SH-SY5Y (cell line): ENCODE measurements around the gene PRAMEF5.
"Not testable (repeated sequence)": the region's sequence is repeated elsewhere in the genome, so short reads cannot be mapped to it uniquely, and the experiment has no call there.

Source experiments
- GATA2 ChIP-seq: IDR thresholded peaks from 2 replicates; pipeline ENCODE4 v1.6.1; 2011; ENCODE audit warnings: mild to moderate bottlenecking, low read depth, low read length
- GATA3 ChIP-seq: IDR thresholded peaks from 2 replicates; pipeline ENCODE4 v1.6.1; 2011; ENCODE audit warnings: low read depth, mild to moderate bottlenecking, low read length, moderate library complexity

The PRAMEF5 gene

DNA sequence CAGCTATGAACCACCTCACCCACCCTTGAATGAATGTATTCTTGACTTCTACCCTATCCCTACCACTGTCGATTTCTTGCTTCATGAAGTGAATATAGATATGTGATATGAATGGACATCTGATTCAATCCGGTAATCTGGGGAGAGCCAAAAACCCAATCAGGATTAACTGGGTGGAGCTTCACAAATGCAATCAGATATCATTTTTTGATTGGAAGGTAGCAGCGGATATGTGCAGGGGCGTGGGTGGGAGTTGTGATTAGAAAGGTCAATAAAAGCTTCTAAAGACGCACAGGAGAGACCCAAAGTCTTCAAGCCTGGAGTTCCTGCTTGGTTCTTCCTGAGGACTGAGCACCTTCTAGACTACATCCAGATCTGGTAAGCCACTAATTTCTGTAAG lies at the start of gene PRAMEF5:
PRAMEF5 (plus strand) TSS at position 301 of the 400 bp plus-strand sequence. CDS start 5,071 bp downstream, outside the sequence.
- not testable (repeated sequence) for TF ChIP-seq GATA3, GATA2

GRCh38 chr1:13224480-13225060 lies 29.4 kb upstream of the PRAMEF5 start:
- no peak for TF ChIP-seq GATA2

GRCh38 chr1:13225675-13226204 lies 28.3 kb upstream of the PRAMEF5 start, which contains the start of gene PRAMEF18:
Gene PRAMEF18 (minus strand): TSS chr1:13226154. CDS start chr1:13226106, 48 bp downstream.
- not testable (repeated sequence) for TF ChIP-seq GATA3, GATA2

DNA sequence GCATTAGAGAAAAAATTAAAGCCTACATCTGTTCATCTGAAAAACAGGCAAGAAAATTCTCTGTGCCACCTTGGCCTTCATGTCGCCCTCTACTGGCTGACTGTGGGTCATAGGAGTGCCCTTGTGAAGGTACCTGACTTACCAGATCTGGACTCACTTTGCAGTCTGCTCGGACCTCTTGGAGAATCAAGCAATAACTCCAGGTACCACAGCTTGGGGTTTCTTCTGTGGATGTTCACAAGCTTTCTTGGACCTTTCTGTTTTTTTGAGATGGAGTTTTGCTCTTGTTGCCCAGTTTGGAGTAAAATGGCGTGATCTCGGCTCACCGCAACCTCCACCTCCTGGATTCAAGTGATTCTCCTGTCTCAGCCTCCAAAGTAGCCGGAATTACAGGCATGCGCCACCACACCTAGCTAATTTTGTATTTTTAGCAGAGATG lies 25.6 kb upstream of the PRAMEF5 start:
- TF ChIP-seq GATA2 = no peak
- no peak for TF ChIP-seq GATA3

- TF ChIP-seq GATA3, GATA2: not testable (repeated sequence)
These were observed 31.0 kb downstream of the PRAMEF5 start, which contains the start of gene PRAMEF8 for GRCh38 chr1:13285037-13285436. Gene PRAMEF8 (minus strand): TSS chr1:13285137. CDS start chr1:13284091, 1,046 bp downstream.

DNA sequence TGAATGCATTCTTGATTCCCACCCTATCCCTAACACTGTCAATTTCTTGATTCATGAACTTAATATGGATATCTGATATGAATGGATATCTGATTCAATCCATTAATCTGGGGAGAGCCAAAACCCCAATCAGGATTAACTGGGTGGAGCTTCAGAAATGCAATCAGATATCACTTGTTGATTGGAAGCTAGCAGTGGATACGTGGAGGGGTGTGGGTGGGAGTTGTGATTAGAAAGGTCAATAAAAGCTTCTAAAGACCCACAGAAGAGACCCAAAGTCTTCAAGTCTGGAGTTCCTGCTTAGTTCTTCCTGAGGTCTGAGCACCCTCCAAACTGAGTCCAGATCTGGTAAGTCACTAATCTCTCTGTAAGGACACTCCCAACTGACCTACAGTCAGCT lies 49.2 kb downstream of the PRAMEF5 start, which contains the start of gene PRAMEF33:
PRAMEF33 (plus strand) TSS at position 301 of the 400 bp plus-strand sequence. CDS start 2,416 bp downstream, outside the sequence.
- not testable (repeated sequence) for TF ChIP-seq GATA3, GATA2
